ENCODE results near the gene MBNL1.

MBNL1 gene

DNA sequence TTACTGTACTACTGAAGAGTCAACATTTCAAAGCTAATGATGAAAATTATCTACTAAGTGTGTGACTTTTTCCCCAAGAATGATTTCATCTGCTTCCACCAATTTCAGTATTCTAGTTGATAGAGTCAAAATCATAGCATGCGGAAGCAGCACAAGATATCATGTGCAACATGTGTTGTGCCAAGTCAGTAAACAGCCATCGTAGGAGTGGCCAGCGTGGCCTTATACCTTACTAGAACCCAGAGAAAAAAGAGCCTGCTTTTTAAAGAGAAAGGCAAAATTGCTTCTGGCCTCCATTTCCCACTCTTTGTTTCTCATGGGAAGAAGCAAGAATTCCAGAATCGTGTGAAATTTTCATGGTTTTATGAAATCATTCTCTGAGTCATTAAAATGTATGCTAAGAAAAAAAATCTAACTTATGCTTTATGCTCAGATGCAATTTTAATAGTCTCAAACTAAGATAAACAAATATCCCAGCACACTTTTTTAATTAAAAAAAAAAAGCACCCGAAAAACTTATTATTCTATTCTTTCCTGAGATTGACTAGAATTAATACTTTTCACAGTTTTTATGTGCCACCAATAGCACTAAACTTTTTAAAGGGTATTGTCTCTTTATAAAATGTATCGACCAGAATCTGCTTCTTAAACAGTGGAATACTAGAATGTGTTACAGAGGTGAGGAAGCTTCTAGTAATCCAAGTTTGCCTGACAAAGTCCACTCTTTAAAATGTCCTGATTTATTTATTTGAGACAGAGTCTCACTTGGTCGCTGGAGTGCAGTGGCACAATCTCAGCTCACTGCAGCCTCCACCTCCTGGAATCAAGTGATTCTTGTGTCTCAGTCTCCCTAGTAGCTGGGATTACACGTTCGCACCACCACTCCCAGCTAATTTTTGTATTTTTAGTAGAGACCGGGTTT lies 87.3 kb downstream of the MBNL1 start:
- no peak for DNase-seq
- H3K9me3 ChIP-seq (ENCODE audit: severe bottlenecking) = no peaks in the 10 kb centered on the region
- H3K27me3 ChIP-seq (ENCODE audit: insufficient read depth, low read depth, severe bottlenecking) = peaks cover 5% of the 10 kb centered on the region
- H3K36me3 ChIP-seq = no peaks in the 10 kb centered on the region
- H3K27ac ChIP-seq = no peak overlapping the region
- TF ChIP-seq CTCF (IDR thresholded peaks at IDR 0.05; ENCODE audit: low read depth, low read length) = no peak
- no peak overlapping the region for H3K4me3 ChIP-seq (ENCODE audit: low read depth, low read length)

GRCh38 chr3:152356870-152357276 lies 88.1 kb downstream of the MBNL1 start:
- Histone ChIP-seq H3K36me3 (no peaks in the 10 kb centered on the region), H3K9me3 (ENCODE audit: severe bottlenecking) (no peaks in the 10 kb centered on the region), H3K4me3 (ENCODE audit: low read depth, low read length) (no peak overlapping the region), H3K27me3 (ENCODE audit: insufficient read depth, low read depth, severe bottlenecking) (peaks cover 5% of the 10 kb centered on the region), H3K27ac (no peak overlapping the region)
- no peak for DNase-seq
- no peak for TF ChIP-seq CTCF (IDR thresholded peaks at IDR 0.05; ENCODE audit: low read depth, low read length)

GRCh38 chr3:152357587-152357986 lies 88.9 kb downstream of the MBNL1 start:
- H3K4me3 ChIP-seq (ENCODE audit: low read depth, low read length) = no peak overlapping the region
- DNase-seq = no peak
- H3K27me3 ChIP-seq (ENCODE audit: insufficient read depth, low read depth, severe bottlenecking) = peaks cover 5% of the 10 kb centered on the region
- TF ChIP-seq CTCF (IDR thresholded peaks at IDR 0.05; ENCODE audit: low read depth, low read length) = no peak
- no peak overlapping the region for H3K27ac ChIP-seq
- H3K36me3 ChIP-seq = no peaks in the 10 kb centered on the region
- H3K9me3 ChIP-seq (ENCODE audit: severe bottlenecking) = no peaks in the 10 kb centered on the region

DNA sequence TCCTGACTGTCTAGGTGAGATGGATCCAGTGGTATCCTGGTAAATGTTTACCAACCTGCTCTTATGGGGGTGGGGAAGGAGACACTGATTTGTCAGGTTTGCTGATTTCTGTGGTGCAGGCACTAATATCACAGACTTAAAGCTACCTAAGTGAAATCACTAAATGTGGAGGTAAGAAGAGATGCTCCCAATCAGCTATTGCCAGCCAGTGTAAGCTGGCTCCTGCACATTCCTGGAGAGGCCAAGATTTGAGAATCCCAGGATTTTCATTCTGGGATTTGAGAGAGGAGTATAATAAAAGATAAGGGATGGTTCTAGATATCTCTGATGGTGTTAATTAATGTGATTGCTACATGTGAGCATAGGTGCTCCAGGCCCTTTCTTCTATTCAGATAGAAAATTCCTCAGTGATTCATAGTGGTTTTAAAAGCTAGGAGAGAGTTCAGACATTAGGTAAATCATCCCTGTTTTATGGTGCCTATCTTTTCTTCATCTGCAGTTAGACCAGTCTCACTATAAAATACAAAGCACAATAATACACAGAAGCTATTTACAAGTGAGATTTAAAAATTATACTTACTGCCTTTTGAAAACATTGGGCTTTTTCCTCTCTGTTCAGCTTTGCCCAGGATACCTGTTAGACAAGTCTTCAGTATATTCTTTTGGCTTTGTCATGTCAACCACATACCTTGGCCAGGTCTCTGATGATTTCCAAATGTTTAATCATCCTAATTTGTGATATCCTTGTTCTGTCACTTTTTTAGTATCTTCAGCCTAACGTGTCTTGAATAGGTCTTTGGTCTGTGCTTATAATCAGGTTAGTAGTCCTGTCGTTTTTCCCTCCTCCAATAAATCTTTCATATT lies 90.9 kb downstream of the MBNL1 start:
- no peak for TF ChIP-seq CTCF (IDR thresholded peaks at IDR 0.05; ENCODE audit: low read depth, low read length)
- Histone ChIP-seq H3K4me3 (ENCODE audit: low read depth, low read length) (no peak overlapping the region), H3K27me3 (ENCODE audit: insufficient read depth, low read depth, severe bottlenecking) (peaks cover 5% of the 10 kb centered on the region), H3K27ac (no peak overlapping the region), H3K36me3 (no peaks in the 10 kb centered on the region), H3K9me3 (ENCODE audit: severe bottlenecking) (no peaks in the 10 kb centered on the region)
- no peak for DNase-seq

DNA sequence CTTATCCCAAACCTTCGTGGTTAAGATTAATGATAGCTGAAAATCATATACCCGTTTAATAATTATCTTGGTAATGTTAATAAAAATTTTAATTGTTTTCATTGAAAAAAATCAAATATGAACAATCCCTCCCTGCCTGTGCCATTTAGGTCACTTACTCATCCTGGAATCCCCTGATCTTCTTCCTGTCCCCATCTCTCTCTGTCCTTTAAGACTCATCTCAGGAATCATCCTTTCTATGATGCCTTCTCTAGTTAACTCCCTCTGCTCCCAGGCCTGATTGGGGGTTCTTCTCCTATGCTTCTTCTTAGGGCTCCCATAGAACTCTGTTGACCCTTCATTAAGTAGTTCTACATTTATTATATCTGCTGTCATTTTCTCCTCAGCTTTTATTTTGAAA lies 91.6 kb downstream of the MBNL1 start:
- Histone ChIP-seq H3K9me3 (ENCODE audit: severe bottlenecking) (no peaks in the 10 kb centered on the region), H3K27me3 (ENCODE audit: insufficient read depth, low read depth, severe bottlenecking) (peaks cover 5% of the 10 kb centered on the region), H3K36me3 (no peaks in the 10 kb centered on the region), H3K27ac (no peak overlapping the region), H3K4me3 (ENCODE audit: low read depth, low read length) (no peak overlapping the region)
- DNase-seq = no peak
- TF ChIP-seq CTCF (IDR thresholded peaks at IDR 0.05; ENCODE audit: low read depth, low read length) = no peak

Data from WERI-Rb-1 (cell line).